DOHH2 (cell line): ENCODE measurements around the gene ECM1.

Source experiments
- H3F3A ChIP-seq: fragments of 200-600 bp; sonication (generic), shearing (Covaris generic); 2 replicates; pipeline ENCODE4 v1.6.0; 2016; ENCODE audit warnings: antibody characterized with exemption, mild to moderate bottlenecking; ENCODE audit not compliant: control insufficient read depth, insufficient read depth
- H3K27ac ChIP-seq: fragments of 200-600 bp; sonication (generic); 2 replicates; pipeline ENCODE4 v1.5.1; 2014; ENCODE audit warnings: low read depth, mild to moderate bottlenecking, low read length, moderate library complexity
- H3K27me3 ChIP-seq: fragments of 200-600 bp; sonication (generic); 2 replicates; pipeline ENCODE4 v1.6.1; 2014; ENCODE audit warnings: mild to moderate bottlenecking, low read length, mixed read lengths; ENCODE audit not compliant: control insufficient read depth
- H3K36me3 ChIP-seq: fragments of 200-600 bp; sonication (generic); 2 replicates; pipeline ENCODE4 v1.6.1; 2014; ENCODE audit warnings: mild to moderate bottlenecking, low read length, moderate library complexity, mixed read lengths; ENCODE audit not compliant: control insufficient read depth
- H3K4me1 ChIP-seq: fragments of 200-600 bp; sonication (generic); 2 replicates; pipeline ENCODE4 v1.6.1; 2014; ENCODE audit warnings: mild to moderate bottlenecking, low read length, mixed read lengths; ENCODE audit not compliant: control insufficient read depth
- H3K4me2 ChIP-seq: fragments of 200-600 bp; sonication (generic); 2 replicates; pipeline ENCODE4 v1.6.0; 2014; ENCODE audit warnings: mild to moderate bottlenecking, low read length, moderate library complexity
- H3K4me3 ChIP-seq: fragments of 200-600 bp; sonication (generic); 2 replicates; pipeline ENCODE4 v1.5.1; 2014; ENCODE audit warnings: mild to moderate bottlenecking, low read length, mixed read lengths
- H3K79me2 ChIP-seq: fragments of 200-600 bp; sonication (generic); 2 replicates; pipeline ENCODE4 v1.6.1; 2014; ENCODE audit warnings: mild to moderate bottlenecking, low read length, mixed read lengths; ENCODE audit not compliant: control insufficient read depth
- H3K9me2 ChIP-seq: fragments of 200-600 bp; sonication (generic); replicated peaks from 2 replicates; pipeline ENCODE4 v1.6.1; 2014; ENCODE audit warnings: mild to moderate bottlenecking, low read length, mixed read lengths; ENCODE audit not compliant: control insufficient read depth
- H3K9me3 ChIP-seq: fragments of 200-600 bp; sonication (generic); 2 replicates; pipeline ENCODE4 v1.6.1; 2014; ENCODE audit warnings: antibody characterized with exemption, low read length, mixed read lengths; ENCODE audit not compliant: control insufficient read depth, insufficient read depth
- H4K20me1 ChIP-seq: fragments of 200-600 bp; sonication (generic); 2 replicates; pipeline ENCODE4 v1.6.0; 2014; ENCODE audit warnings: low read depth, mild to moderate bottlenecking, antibody characterized with exemption, low read length, moderate library complexity; ENCODE audit not compliant: control insufficient read depth, insufficient read depth
- EZH2phosphoT487 ChIP-seq: fragments of 200-600 bp; sonication (generic); IDR thresholded peaks from 2 replicates; pipeline ENCODE4 v1.6.1; 2017; ENCODE audit warnings: borderline replicate concordance, mild to moderate bottlenecking, antibody characterized with exemption, low read length, moderate library complexity, mixed read lengths
- TF ChIP-seq, protein P1 (sequence below): fragments of 200-600 bp; sonication (generic); IDR thresholded peaks from one replicate; pipeline ENCODE4 v1.5.1; 2014; ENCODE audit warnings: antibody characterized with exemption, mild to moderate bottlenecking, low read depth, low read length; ENCODE audit not compliant: poor library complexity, severe bottlenecking

The ECM1 gene

DNA sequence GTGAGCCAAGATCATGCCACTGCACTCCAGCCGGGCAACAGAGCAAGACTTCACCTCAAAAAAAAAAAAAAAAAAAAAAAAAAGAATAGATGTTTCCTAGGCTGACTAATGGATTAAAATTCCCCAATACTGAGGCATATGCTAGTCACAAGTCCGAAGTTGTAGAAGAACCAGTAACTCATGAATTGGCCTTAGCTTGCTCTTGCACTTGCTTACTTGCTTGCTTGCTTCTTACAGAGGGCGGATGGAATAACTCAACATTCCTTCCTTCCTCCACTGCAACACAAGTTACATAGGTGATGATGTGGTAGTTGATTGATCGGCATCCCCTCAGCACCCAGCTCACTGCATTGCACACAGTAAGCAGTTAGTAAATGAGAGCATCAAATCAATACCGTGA, 23.5 kb upstream of the ECM1 start:
- Histone ChIP-seq H3K9me2 (no peaks in the 10 kb centered on the region), H3K9me3 (no peaks in the 10 kb centered on the region), H3F3A (peaks cover 5% of the 10 kb centered on the region), H4K20me1 (no peaks in the 10 kb centered on the region), H3K27me3 (0 out of 2 replicates have a peak, but pooled peaks cover 2% of the 10 kb centered on the region), H3K4me3 (no peak overlapping the region), H3K27ac (no peak overlapping the region), H3K4me1 (peaks cover 9% of the 10 kb centered on the region; the same call in 1 of the 2 replicates), H3K79me2 (peaks cover 18% of the 10 kb centered on the region), H3K4me2 (no peak overlapping the region), H3K36me3 (peaks cover 8% of the 10 kb centered on the region)
- TF ChIP-seq, protein P1, sequence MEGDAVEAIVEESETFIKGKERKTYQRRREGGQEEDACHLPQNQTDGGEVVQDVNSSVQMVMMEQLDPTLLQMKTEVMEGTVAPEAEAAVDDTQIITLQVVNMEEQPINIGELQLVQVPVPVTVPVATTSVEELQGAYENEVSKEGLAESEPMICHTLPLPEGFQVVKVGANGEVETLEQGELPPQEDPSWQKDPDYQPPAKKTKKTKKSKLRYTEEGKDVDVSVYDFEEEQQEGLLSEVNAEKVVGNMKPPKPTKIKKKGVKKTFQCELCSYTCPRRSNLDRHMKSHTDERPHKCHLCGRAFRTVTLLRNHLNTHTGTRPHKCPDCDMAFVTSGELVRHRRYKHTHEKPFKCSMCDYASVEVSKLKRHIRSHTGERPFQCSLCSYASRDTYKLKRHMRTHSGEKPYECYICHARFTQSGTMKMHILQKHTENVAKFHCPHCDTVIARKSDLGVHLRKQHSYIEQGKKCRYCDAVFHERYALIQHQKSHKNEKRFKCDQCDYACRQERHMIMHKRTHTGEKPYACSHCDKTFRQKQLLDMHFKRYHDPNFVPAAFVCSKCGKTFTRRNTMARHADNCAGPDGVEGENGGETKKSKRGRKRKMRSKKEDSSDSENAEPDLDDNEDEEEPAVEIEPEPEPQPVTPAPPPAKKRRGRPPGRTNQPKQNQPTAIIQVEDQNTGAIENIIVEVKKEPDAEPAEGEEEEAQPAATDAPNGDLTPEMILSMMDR: no peak
- no peak for TF ChIP-seq EZH2phosphoT487

DNA sequence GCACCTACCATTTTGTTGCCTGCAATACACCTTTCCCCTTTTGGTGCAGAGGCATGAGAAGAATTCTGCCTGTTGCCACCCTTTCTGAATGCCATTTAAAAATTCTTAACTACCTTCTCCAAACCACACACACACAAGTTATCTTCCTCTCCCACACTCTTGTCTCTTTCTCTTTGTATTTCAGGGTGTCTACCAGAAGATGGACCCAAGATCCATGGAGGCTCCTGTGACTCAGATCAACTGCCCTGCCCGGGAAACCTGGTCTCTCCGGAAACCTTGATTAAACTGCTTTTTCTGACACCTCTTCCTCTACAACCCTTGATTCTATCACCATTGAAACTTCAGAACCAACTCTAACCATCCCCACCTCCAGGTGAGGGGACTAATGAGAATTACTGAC, 23.0 kb upstream of the ECM1 start:
- H3K9me3 ChIP-seq: no peaks in the 10 kb centered on the region
- H4K20me1 ChIP-seq: no peaks in the 10 kb centered on the region
- H3K79me2 ChIP-seq: peaks cover 18% of the 10 kb centered on the region
- peaks cover 9% of the 10 kb centered on the region; the same call in 1 of the 2 replicates for H3K4me1 ChIP-seq
- peaks cover 3% of the 10 kb centered on the region for H3F3A ChIP-seq
- TF ChIP-seq, protein P1: no peak
- TF ChIP-seq EZH2phosphoT487: no peak
- no peak overlapping the region for H3K27ac ChIP-seq
- H3K4me2 ChIP-seq: no peak overlapping the region
- 0 out of 2 replicates have a peak, but pooled peaks cover under 1% of the 10 kb centered on the region for H3K27me3 ChIP-seq
- no peaks in the 10 kb centered on the region for H3K9me2 ChIP-seq
- peaks cover 13% of the 10 kb centered on the region for H3K36me3 ChIP-seq
- H3K4me3 ChIP-seq: no peak overlapping the region

DNA sequence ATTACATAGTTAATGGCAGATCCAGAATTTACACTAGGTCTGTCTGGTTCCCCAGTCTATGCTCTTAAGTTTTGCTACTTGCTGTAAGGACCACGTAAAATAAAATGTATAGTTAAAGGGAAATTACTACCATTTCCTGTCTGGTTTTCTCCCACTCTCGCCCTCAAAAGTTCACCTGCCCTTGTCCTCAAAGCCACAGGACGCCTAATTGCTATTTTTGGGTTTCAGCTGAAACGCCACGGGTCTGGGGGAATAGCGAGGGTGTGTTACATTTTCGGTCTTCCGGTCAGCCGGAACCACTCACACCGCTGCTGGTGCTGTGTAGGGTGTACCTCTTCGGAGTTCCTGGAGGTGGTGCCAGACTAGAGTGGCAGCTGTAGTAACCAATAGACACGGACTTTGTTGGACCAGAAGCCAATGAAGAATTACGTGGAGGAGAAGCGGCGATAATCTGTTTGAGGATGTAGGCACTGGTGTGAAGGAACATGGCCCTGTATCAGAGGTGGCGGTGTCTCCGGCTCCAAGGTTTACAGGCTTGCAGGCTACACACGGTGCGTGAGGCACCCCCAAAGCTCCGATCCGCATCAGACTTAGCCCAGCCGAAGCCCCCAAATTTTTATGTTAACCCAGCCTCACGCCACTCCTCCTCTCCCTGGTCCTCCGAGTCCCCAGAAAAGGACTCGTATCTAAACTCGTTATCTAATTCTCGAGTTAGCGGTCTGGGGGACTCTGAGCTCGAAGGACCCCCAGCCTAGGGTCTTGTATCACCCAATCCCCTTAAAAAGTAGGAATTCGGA, 20.7 kb upstream of the ECM1 start, which contains the start of gene TARS2:
TARS2 (plus strand) TSS at position 454 of the 797 bp plus-strand sequence; CDS start at position 486, 32 bp downstream.
- Histone ChIP-seq H4K20me1 (no peaks in the 10 kb centered on the region), H3K27ac (peak within 1 kb of the TSS; percentile 43), H3K36me3 (peaks cover 29% of the 10 kb centered on the region), H3K9me2 (no peaks in the 10 kb centered on the region), H3K4me2 (peak within 1 kb of the TSS; percentile 92), H3K79me2 (peaks cover 18% of the 10 kb centered on the region), H3K27me3 (no peaks in the 10 kb centered on the region), H3F3A (no peaks in the 10 kb centered on the region), H3K4me3 (peak within 1 kb of the TSS; percentile 89), H3K4me1 (peaks cover 9% of the 10 kb centered on the region; the same call in 1 of the 2 replicates), H3K9me3 (no peaks in the 10 kb centered on the region)
- TF ChIP-seq, protein P1: no peak
- no peak for TF ChIP-seq EZH2phosphoT487
